Activated T-helper 17 cell treated with anti-CD3 and anti-CD28 coated beads, Interleukin-2, amount 50 U/mL, for 72 hours (primary cell): ENCODE results near the gene SH3GLB2. TPM values are rescaled to one million over a fixed set of nuclear protein-coding genes. Genes with fewer than 3 reads are reported as not detected.

ENCODE experiments used
- total RNA-seq, 2 donors: library from RNA; stranded (reverse); gene quantifications; one replicate each; pipeline ENCODE4 v1.2.3, GENCODE V29; 2022

The SH3GLB2 gene
- total RNA-seq, 2 donors from 2014 or later, result 57.7 to 76.0 TPM

Other genes with a start within 250 kb of the SH3GLB2 start
- 10 to 100 TPM; 18.7 to 24.2 TPM for gene TBC1D13, start 241.1 kb downstream of the SH3GLB2 start, total RNA-seq
- gene ENDOG, start 209.8 kb downstream of the SH3GLB2 start, total RNA-seq, result 10 to 100 TPM in 1 of 2 donors, 1 to 10 TPM in 1; 6.3 to 15.6 TPM
- gene SPOUT1, start 198.5 kb downstream of the SH3GLB2 start, total RNA-seq, result 10 to 100 TPM; 51.4 to 80.8 TPM
- gene KYAT1, start 146.4 kb downstream of the SH3GLB2 start, total RNA-seq, result 10 to 100 TPM; 20.1 to 29.6 TPM
- 10 to 100 TPM; 19.3 to 24.5 TPM for gene LRRC8A, start 146.2 kb downstream of the SH3GLB2 start, total RNA-seq
- gene PHYHD1, start 107.3 kb downstream of the SH3GLB2 start, total RNA-seq, result under 1 TPM in 1 of 2 donors, not detected in 1; 0.77 TPM
- 1 to 10 TPM; 5.3 to 8.5 TPM for gene DOLK, start 80.7 kb downstream of the SH3GLB2 start, total RNA-seq
- 100 to 1,000 TPM; 110 to 115 TPM for gene NUP188, start 80.6 kb downstream of the SH3GLB2 start, total RNA-seq
- gene MIGA2, start 8.3 kb upstream of the SH3GLB2 start, total RNA-seq, result 10 to 100 TPM; 23.8 to 35.0 TPM
- gene DOLPP1, start 52.8 kb upstream of the SH3GLB2 start, total RNA-seq, result 10 to 100 TPM; 12.3 to 20.8 TPM
- gene CRAT, start 82.5 kb upstream of the SH3GLB2 start, total RNA-seq, result 10 to 100 TPM; 19.8 to 21.8 TPM
- 100 to 1,000 TPM in 1 of 2 donors, 10 to 100 TPM in 1; 77.9 to 131 TPM for gene PTPA, start 83.1 kb upstream of the SH3GLB2 start, total RNA-seq
- 1 to 10 TPM in 1 of 2 donors, under 1 TPM in 1; 0.67 to 2.2 TPM for gene IER5L, start 149.9 kb upstream of the SH3GLB2 start, total RNA-seq